HUES48 (cell line): ENCODE results near the gene GRAMD1C.

Experiments used
- H3K27ac ChIP-seq: one replicate; pipeline ENCODE4 v1.7.0; 2013; ENCODE audit warnings: low read depth, low read length, inconsistent platforms
- H3K27me3 ChIP-seq: 2 replicates; pipeline ENCODE4 v1.6.1; 2013; ENCODE audit warnings: mild to moderate bottlenecking, low read length; ENCODE audit not compliant: control insufficient read depth, insufficient read depth
- H3K36me3 ChIP-seq: 2 replicates; pipeline ENCODE4 v1.6.1; 2013; ENCODE audit warnings: low read length; ENCODE audit not compliant: control insufficient read depth, insufficient read depth
- H3K4me1 ChIP-seq: 2 replicates; pipeline ENCODE4 v1.6.1; 2013; ENCODE audit warnings: mild to moderate bottlenecking, low read length; ENCODE audit not compliant: control insufficient read depth, insufficient read depth
- H3K4me3 ChIP-seq: 2 replicates; pipeline ENCODE4 v1.5.1; 2013; ENCODE audit warnings: mild to moderate bottlenecking, low read depth, low read length
- H3K9ac ChIP-seq: 2 replicates; pipeline ENCODE4 v1.6.1; 2013; ENCODE audit warnings: mild to moderate bottlenecking, low read depth, low read length, moderate library complexity
- H3K9me3 ChIP-seq: 2 replicates; pipeline ENCODE4 v1.6.1; 2013; ENCODE audit warnings: low read length; ENCODE audit not compliant: control insufficient read depth, insufficient read depth

GRAMD1C gene

DNA sequence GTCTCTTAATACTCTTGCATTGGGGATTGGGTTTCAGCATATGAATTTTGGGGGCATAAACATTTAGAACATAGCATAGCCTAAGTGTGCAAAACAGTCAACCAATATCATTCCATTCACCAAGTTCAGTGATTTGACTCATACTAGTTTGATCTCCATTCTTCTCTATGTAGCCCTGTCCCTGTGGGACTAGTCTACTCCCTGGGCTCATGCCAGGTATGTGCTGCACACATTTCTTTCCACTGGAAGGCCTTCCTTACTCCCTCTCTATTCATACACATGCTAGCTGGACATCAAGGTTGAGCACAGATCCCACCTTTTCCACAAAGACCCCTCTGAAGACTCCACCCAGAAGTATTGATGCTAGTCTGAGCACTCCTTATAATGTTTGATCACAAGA, 114.3 kb downstream of the GRAMD1C start:
- Histone ChIP-seq H3K4me3 (no peak overlapping the region), H3K27me3 (0 out of 2 replicates have a peak, but pooled peaks cover 5% of the 10 kb centered on the region), H3K4me1 (peaks cover 7% of the 10 kb centered on the region), H3K9me3 (no peaks in the 10 kb centered on the region), H3K36me3 (peaks cover 54% of the 10 kb centered on the region), H3K9ac (no peak overlapping the region), H3K27ac (no peak overlapping the region)

DNA sequence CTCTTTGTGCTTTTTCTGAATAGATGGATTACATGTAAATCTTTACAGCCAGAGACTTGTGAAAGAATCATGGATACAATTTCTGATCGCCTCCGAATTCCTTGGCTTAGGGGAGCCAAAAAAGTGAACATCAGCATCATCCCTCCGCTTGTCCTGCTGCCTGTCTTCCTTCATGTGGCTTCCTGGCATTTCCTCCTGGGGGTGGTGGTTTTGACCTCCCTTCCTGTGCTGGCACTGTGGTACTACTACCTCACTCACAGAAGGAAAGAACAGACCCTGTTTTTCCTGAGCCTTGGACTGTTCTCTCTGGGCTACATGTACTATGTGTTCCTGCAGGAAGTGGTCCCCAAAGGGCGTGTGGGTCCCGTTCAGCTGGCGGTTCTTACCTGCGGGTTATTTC, 115.1 kb downstream of the GRAMD1C start:
- 0 out of 2 replicates have a peak, but pooled peaks cover 5% of the 10 kb centered on the region for H3K27me3 ChIP-seq
- H3K36me3 ChIP-seq, result peaks cover 60% of the 10 kb centered on the region
- H3K27ac ChIP-seq, result no peak overlapping the region
- H3K4me3 ChIP-seq, result no peak overlapping the region
- no peak overlapping the region for H3K9ac ChIP-seq
- no peaks in the 10 kb centered on the region for H3K9me3 ChIP-seq
- peaks cover 6% of the 10 kb centered on the region for H3K4me1 ChIP-seq

DNA sequence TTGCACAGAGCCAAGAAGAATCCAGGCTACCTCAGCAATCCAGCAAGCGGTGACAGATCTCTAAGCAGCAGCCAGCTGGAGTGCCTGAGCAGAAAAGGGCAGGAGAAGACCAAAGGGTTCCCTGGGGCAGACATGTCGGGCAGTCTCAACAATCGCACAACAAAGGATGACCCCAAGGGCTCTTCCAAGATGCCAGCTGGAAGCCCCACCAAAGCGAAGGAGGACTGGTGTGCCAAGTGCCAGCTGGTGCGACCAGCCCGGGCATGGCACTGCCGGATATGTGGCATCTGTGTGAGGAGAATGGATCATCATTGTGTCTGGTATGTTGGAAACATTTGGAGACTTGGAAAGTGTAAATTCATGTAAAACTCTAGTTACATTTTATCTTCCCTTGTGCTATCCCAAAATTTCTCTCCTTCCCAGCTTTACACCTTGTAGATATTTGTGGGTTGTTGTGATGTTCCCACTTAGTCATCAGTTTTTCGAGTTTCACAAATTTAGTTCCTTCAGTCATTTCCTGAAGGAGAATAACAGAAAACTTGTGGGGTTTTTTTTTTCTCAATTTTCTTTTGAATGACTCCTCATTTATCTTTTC, 115.6 kb downstream of the GRAMD1C start:
- Histone ChIP-seq H3K9ac (no peak overlapping the region), H3K27ac (no peak overlapping the region), H3K4me1 (peaks cover under 1% of the 10 kb centered on the region; the same call in 1 of the 2 replicates), H3K9me3 (no peaks in the 10 kb centered on the region), H3K4me3 (no peak overlapping the region), H3K36me3 (peaks cover 65% of the 10 kb centered on the region), H3K27me3 (0 out of 2 replicates have a peak, but pooled peaks cover under 1% of the 10 kb centered on the region)

DNA sequence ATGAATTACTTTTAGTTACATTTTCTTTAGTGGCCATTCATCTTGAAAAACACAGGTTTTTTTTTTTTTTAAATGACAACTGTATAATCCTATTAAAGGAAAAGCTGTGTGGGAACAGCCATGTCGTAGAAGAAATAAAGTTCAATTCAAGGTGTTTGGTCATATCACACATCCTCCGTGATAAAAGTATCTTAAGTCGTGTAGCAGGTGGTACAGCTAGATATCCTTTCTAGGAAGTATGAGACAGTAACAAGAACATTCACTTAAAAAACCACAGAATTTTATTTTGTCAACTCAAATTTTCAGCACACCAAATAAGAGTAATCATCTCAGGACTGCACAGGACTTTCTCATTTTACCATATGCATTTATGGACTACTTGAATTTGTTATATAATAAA, 125.3 kb downstream of the GRAMD1C start:
- Histone ChIP-seq H3K36me3 (peaks cover 28% of the 10 kb centered on the region), H3K27me3 (no peaks in the 10 kb centered on the region), H3K9me3 (no peaks in the 10 kb centered on the region), H3K9ac (no peak overlapping the region), H3K4me1 (peaks cover 11% of the 10 kb centered on the region), H3K4me3 (no peak overlapping the region), H3K27ac (no peak overlapping the region)

GRCh38 chr3:113966172-113966571, 127.6 kb downstream of the GRAMD1C start:
- Histone ChIP-seq H3K36me3 (peaks cover 11% of the 10 kb centered on the region), H3K4me3 (no peak overlapping the region), H3K9ac (no peak overlapping the region), H3K27me3 (no peaks in the 10 kb centered on the region), H3K4me1 (peaks cover 11% of the 10 kb centered on the region), H3K27ac (no peak overlapping the region), H3K9me3 (no peaks in the 10 kb centered on the region)

DNA sequence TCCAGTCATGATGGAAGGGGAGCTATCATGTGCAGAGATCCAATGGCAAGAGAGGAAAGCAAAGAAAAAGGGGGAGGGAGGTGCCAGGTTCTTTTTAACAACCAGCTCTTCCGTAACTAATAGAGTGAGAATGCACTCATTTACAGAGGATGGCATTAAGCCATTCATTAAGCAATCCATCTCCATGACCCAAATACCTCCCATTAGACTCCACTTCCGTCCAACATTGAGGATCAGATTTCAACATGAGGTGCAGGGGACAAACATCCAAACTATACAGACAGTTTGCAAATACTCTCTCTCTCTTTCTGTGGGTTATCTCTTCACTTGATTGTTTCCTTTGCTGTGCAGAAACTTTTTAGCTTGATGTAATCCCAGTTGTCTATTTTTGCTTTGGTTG, 130.4 kb downstream of the GRAMD1C start:
- Histone ChIP-seq H3K4me1 (no peaks in the 10 kb centered on the region), H3K36me3 (peaks cover 4% of the 10 kb centered on the region), H3K27ac (no peak overlapping the region), H3K4me3 (no peak overlapping the region), H3K27me3 (no peaks in the 10 kb centered on the region), H3K9me3 (peaks cover 5% of the 10 kb centered on the region), H3K9ac (no peak overlapping the region)

- no peaks in the 10 kb centered on the region for H3K27me3 ChIP-seq
- no peak overlapping the region for H3K9ac ChIP-seq
- no peak overlapping the region for H3K4me3 ChIP-seq
- no peaks in the 10 kb centered on the region for H3K36me3 ChIP-seq
- H3K27ac ChIP-seq, result no peak overlapping the region
- peaks cover 5% of the 10 kb centered on the region for H3K9me3 ChIP-seq
- no peaks in the 10 kb centered on the region for H3K4me1 ChIP-seq
Observed at GRCh38 chr3:113977822-113978221, 139.2 kb downstream of the GRAMD1C start.

DNA sequence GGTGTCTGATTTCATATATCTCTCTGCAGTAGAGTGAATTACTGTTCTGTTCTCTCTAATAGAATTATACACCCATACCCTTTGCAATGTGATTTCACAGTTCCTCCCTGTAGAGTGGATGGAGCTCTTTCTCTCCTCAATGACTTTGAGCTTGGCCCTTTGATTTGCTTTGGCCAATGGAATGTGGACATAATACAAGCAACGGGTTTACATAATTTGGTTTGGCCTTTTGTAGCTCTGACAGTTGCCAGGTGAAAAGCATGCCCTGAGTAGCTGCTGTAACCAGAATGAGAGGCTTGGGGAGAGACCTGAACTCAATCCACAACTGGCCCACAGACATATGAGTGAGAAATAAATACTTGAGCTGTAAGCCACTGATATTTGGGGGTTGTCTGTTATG, 141.3 kb downstream of the GRAMD1C start:
- no peaks in the 10 kb centered on the region for H3K9me3 ChIP-seq

GRCh38 chr3:113981803-113982202, 143.2 kb downstream of the GRAMD1C start:
- H3K9me3 ChIP-seq, result no peaks in the 10 kb centered on the region
- H3K4me1 ChIP-seq, result no peaks in the 10 kb centered on the region
- H3K36me3 ChIP-seq, result no peaks in the 10 kb centered on the region
- H3K4me3 ChIP-seq, result no peak overlapping the region
- H3K27ac ChIP-seq, result no peak overlapping the region
- H3K9ac ChIP-seq, result no peak overlapping the region
- H3K27me3 ChIP-seq, result no peaks in the 10 kb centered on the region

More for the DNA sequence above, 141.3 kb downstream of the GRAMD1C start:
- Histone ChIP-seq H3K4me3 (no peak overlapping the region), H3K27me3 (no peaks in the 10 kb centered on the region), H3K9ac (no peak overlapping the region), H3K27ac (no peak overlapping the region), H3K36me3 (no peaks in the 10 kb centered on the region), H3K4me1 (no peaks in the 10 kb centered on the region)

GRCh38 chr3:113983544-113983943, 145.0 kb downstream of the GRAMD1C start:
- Histone ChIP-seq H3K27ac (no peak overlapping the region), H3K36me3 (no peaks in the 10 kb centered on the region), H3K9ac (no peak overlapping the region), H3K4me3 (no peak overlapping the region), H3K9me3 (no peaks in the 10 kb centered on the region), H3K27me3 (no peaks in the 10 kb centered on the region), H3K4me1 (no peaks in the 10 kb centered on the region)

GRCh38 chr3:113985541-113985940, 147.0 kb downstream of the GRAMD1C start:
- Histone ChIP-seq H3K27ac (no peak overlapping the region), H3K27me3 (no peaks in the 10 kb centered on the region), H3K4me3 (no peak overlapping the region), H3K9ac (no peak overlapping the region), H3K36me3 (no peaks in the 10 kb centered on the region), H3K9me3 (no peaks in the 10 kb centered on the region), H3K4me1 (no peaks in the 10 kb centered on the region)
